Nephron (organoid): ENCODE measurements around the gene ADAMTS6.
A peak's percentile ranks its signal among the peaks of the same experiment; 100 is the strongest.

Experiments used
- H3K27ac Mint-ChIP-seq, 3 experiments: 2 replicates each; pipeline ENCODE4 v1.8.0; 2020; ENCODE audit warnings: mixed read lengths in 3 of 3, mild to moderate bottlenecking in 2 of 3, moderate library complexity in 1 of 3
- H3K27me3 Mint-ChIP-seq: 2 replicates; pipeline ENCODE4 v1.8.0; 2021; ENCODE audit warnings: low read depth, mild to moderate bottlenecking, moderate library complexity, mixed read lengths
- H3K36me3 Mint-ChIP-seq: 2 replicates; pipeline ENCODE4 v1.8.0; 2020; ENCODE audit warnings: low read depth, mixed read lengths
- H3K4me1 Mint-ChIP-seq: 2 replicates; pipeline ENCODE4 v1.8.0; 2020; ENCODE audit warnings: mixed read lengths
- H3K4me3 Mint-ChIP-seq, 3 experiments: 2 replicates each; pipeline ENCODE4 v1.8.0; 2020; ENCODE audit warnings: mild to moderate bottlenecking in 3 of 3, mixed read lengths in 3 of 3, moderate library complexity in 2 of 3
- H3K9me3 Mint-ChIP-seq: 2 replicates; pipeline ENCODE4 v1.8.0; 2020; ENCODE audit warnings: mixed read lengths
- CTCF ChIP-seq, 3 experiments: fragments of 200-600 bp; sonication (generic); IDR thresholded peaks; one replicate each; pipeline ENCODE4 v1.5.0; 2021; ENCODE audit warnings: antibody characterized with exemption in 3 of 3; ENCODE audit not compliant: unreplicated experiment in 3 of 3

The ADAMTS6 gene

GRCh38 chr5:65127161-65127901 lies 354.4 kb downstream of the ADAMTS6 start:
- Mint-ChIP-seq H3K9me3 (no peaks in the 10 kb centered on the region), H3K27me3 (no peaks in the 10 kb centered on the region), H3K4me3 (no peak overlapping the region), H3K27ac (peak overlapping the region in 1 of 3 experiments; percentile 44), H3K4me1 (peaks cover 24% of the 10 kb centered on the region), H3K36me3 (no peaks in the 10 kb centered on the region)
- no peak for TF ChIP-seq CTCF (IDR thresholded peaks at IDR 0.05; ENCODE audit: unreplicated experiment in 3 of 3)

DNA sequence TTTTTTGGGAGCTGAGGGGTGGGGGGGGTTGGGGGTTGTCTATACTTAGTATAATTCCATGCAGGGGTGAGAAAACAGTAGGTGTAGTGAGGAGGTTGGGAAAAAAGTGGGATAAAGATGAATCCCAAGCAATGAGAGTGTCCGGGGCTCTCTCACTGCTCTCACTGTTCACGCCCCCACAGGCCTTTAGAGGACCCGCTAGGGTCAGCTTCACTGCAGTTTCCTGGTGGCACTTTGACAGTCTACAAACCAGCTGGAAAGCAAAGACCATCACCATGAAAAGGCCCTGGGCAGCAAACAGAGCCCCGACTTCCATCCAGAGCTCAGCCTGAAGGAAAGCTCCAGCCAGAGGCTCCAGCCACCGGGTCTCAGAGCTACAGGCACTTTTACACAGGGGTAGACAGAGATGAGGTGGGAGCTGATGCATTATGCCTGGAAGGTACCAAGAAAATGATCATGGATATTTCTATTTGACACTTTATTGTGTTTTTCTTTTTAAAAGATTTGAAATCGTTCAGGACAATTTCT lies 355.1 kb downstream of the ADAMTS6 start:
- Mint-ChIP-seq H3K27ac (peak overlapping the region in 2 of 3 experiments; percentile 20 to 44), H3K36me3 (no peaks in the 10 kb centered on the region), H3K27me3 (no peaks in the 10 kb centered on the region), H3K9me3 (peaks cover 4% of the 10 kb centered on the region), H3K4me3 (no peak overlapping the region), H3K4me1 (peaks cover 24% of the 10 kb centered on the region)
- TF ChIP-seq CTCF (IDR thresholded peaks at IDR 0.05; ENCODE audit: unreplicated experiment in 3 of 3): no peak

GRCh38 chr5:65125591-65126541 lies 355.9 kb downstream of the ADAMTS6 start:
- no peak overlapping the region for H3K4me3 Mint-ChIP-seq
- no peaks in the 10 kb centered on the region for H3K27me3 Mint-ChIP-seq
- H3K4me1 Mint-ChIP-seq: peaks cover 24% of the 10 kb centered on the region
- no peaks in the 10 kb centered on the region for H3K36me3 Mint-ChIP-seq
- TF ChIP-seq CTCF (IDR thresholded peaks at IDR 0.05; ENCODE audit: unreplicated experiment in 3 of 3): no peak
- peaks cover 4% of the 10 kb centered on the region for H3K9me3 Mint-ChIP-seq
- H3K27ac Mint-ChIP-seq: peak overlapping the region in 2 of 3 experiments; percentile 0 to 21

GRCh38 chr5:65121880-65122436 lies 359.8 kb downstream of the ADAMTS6 start:
- Mint-ChIP-seq H3K36me3 (no peaks in the 10 kb centered on the region), H3K4me1 (peaks cover 13% of the 10 kb centered on the region), H3K27ac (no peak overlapping the region), H3K9me3 (peaks cover 14% of the 10 kb centered on the region), H3K27me3 (no peaks in the 10 kb centered on the region), H3K4me3 (no peak overlapping the region)
- TF ChIP-seq CTCF (IDR thresholded peaks at IDR 0.05; ENCODE audit: unreplicated experiment in 3 of 3): no peak

DNA sequence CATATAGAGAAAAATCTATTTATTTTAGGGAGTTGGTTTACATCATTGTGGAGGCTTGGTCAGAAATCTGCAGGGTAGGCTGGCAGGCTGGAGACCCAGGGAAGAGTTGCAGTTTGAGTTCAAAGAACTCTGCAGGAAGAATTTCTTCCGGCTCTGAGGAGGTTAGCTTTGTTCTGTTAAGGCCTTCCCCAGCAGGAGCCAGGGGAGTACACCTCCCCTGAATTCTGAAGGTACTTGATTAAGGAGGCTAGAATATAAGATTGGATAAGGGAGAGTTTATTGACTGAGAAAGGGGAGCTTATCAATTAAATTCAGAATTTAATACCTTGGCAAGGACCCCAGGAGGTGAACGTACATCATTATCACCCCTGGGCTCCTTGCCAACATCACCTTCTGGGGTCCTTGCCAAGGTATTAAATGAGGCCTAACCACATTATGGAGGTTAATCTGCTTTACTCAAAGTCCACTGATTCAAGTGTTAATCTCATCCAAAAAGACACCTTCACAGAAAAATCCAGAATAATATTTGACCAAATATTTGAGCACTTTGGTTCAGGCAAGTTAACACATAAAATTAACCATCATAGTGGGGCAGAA lies 361.3 kb downstream of the ADAMTS6 start:
- Mint-ChIP-seq H3K36me3 (no peaks in the 10 kb centered on the region), H3K9me3 (peaks cover 14% of the 10 kb centered on the region), H3K4me1 (peaks cover 4% of the 10 kb centered on the region), H3K27ac (peak overlapping the region in 1 of 3 experiments; percentile 40), H3K27me3 (no peaks in the 10 kb centered on the region), H3K4me3 (no peak overlapping the region)
- no peak for TF ChIP-seq CTCF (IDR thresholded peaks at IDR 0.05; ENCODE audit: unreplicated experiment in 3 of 3)
